HL-60 (cell line): ENCODE data around the gene JAK1.

Experiments
- DNase-seq, 2 experiments: peaks; one replicate each; pipeline ENCODE4 v3.0.0-alpha.2; 2010 to 2020; ENCODE audit warnings: low read depth in 1 of 2, low spot score in 1 of 2
- H3K27ac ChIP-seq: fragments of 250-450 bp; sonication (Bioruptor Pico); replicated peaks from 2 replicates; pipeline ENCODE4 v1.5.1; 2020; ENCODE audit warnings: mild to moderate bottlenecking, moderate library complexity
- H3K27me3 ChIP-seq: fragments of 250-450 bp; sonication (Bioruptor Pico); 2 replicates; pipeline ENCODE4 v1.5.1; 2021; ENCODE audit warnings: mild to moderate bottlenecking, moderate library complexity; ENCODE audit not compliant: insufficient read depth, poor library complexity, severe bottlenecking
- H3K4me3 ChIP-seq: replicated peaks from 2 replicates; pipeline ENCODE4 v1.5.1; 2011; ENCODE audit warnings: mild to moderate bottlenecking, control low read depth, low read length; ENCODE audit not compliant: insufficient read depth
- CTCF ChIP-seq: IDR thresholded peaks from one replicate; pipeline ENCODE4 v1.5.1; 2011; ENCODE audit warnings: low read length, control low read depth, inconsistent platforms; ENCODE audit not compliant: insufficient read depth
- GABPA ChIP-seq: IDR thresholded peaks from 2 replicates; pipeline ENCODE4 v1.6.1; 2012; ENCODE audit warnings: low read depth
- POLR2AphosphoS5 ChIP-seq: IDR thresholded peaks from 2 replicates; pipeline ENCODE4 v1.6.1; 2012; ENCODE audit warnings: low read depth
- REST ChIP-seq: IDR thresholded peaks from 2 replicates; pipeline ENCODE4 v1.6.1; 2012; ENCODE audit warnings: low read depth; ENCODE audit not compliant: insufficient replicate concordance
- SPI1 ChIP-seq: IDR thresholded peaks from 2 replicates; pipeline ENCODE4 v1.6.1; 2012; ENCODE audit warnings: low read depth, mild to moderate bottlenecking, borderline replicate concordance

The JAK1 gene

GRCh38 chr1:64935551-64936155 is 30.7 kb downstream of the JAK1 start:
- H3K27me3 ChIP-seq, result no peaks in the 10 kb centered on the region
- no peak overlapping the region for H3K4me3 ChIP-seq
- no peak overlapping the region for H3K27ac ChIP-seq
- no peak for DNase-seq
- TF ChIP-seq CTCF (no peak), SPI1 (no peak), POLR2AphosphoS5 (no peak), GABPA (no peak), REST (no peak)

GRCh38 chr1:64934878-64935275 is 31.5 kb downstream of the JAK1 start:
- TF ChIP-seq POLR2AphosphoS5 (no peak), CTCF (no peak)
- no peak overlapping the region for H3K27ac ChIP-seq

GRCh38 chr1:64934115-64934877 is 32.1 kb downstream of the JAK1 start:
- no peak for DNase-seq

More at GRCh38 chr1:64934878-64935275, 31.5 kb downstream of the JAK1 start:
- Histone ChIP-seq H3K27me3 (no peaks in the 10 kb centered on the region), H3K4me3 (no peak overlapping the region)
- no peak for DNase-seq

More at GRCh38 chr1:64934115-64934877, 32.1 kb downstream of the JAK1 start:
- TF ChIP-seq GABPA, result no peak
- TF ChIP-seq CTCF, result no peak
- no peak for TF ChIP-seq POLR2AphosphoS5
- TF ChIP-seq SPI1, result no peak
- no peak for TF ChIP-seq REST
- no peak overlapping the region for H3K4me3 ChIP-seq
- H3K27me3 ChIP-seq, result no peaks in the 10 kb centered on the region
- no peak overlapping the region for H3K27ac ChIP-seq
